OCI-LY1 (cell line): ENCODE measurements around the gene SLC14A1.

Source experiments
- H2AFZ ChIP-seq: fragments of 200-600 bp; sonication (generic), shearing (Covaris generic); 2 replicates; pipeline ENCODE4 v1.6.0; 2014; ENCODE audit warnings: antibody characterized with exemption, mild to moderate bottlenecking, low read length
- H3F3A ChIP-seq: fragments of 200-600 bp; sonication (generic), shearing (Covaris generic); 2 replicates; pipeline ENCODE4 v1.6.0; 2014; ENCODE audit warnings: mild to moderate bottlenecking, antibody characterized with exemption, low read length, moderate library complexity; ENCODE audit not compliant: insufficient read depth
- H3K27ac ChIP-seq: fragments of 200-600 bp; sonication (generic); 2 replicates; pipeline ENCODE4 v1.5.1; 2014; ENCODE audit warnings: low read length, mixed run types, mild to moderate bottlenecking, low read depth; ENCODE audit not compliant: poor library complexity, severe bottlenecking
- H3K27me3 ChIP-seq: fragments of 200-600 bp; sonication (generic); 2 replicates; pipeline ENCODE4 v1.6.0; 2014; ENCODE audit warnings: antibody characterized with exemption, mild to moderate bottlenecking, low read length, moderate library complexity; ENCODE audit not compliant: insufficient read depth
- H3K36me3 ChIP-seq: fragments of 200-600 bp; sonication (generic); 2 replicates; pipeline ENCODE4 v1.6.1; 2014; ENCODE audit warnings: mild to moderate bottlenecking, antibody characterized with exemption, low read length, moderate library complexity, mixed read lengths; ENCODE audit not compliant: insufficient read depth
- H3K4me1 ChIP-seq: fragments of 200-600 bp; sonication (generic); 2 replicates; pipeline ENCODE4 v1.5.1; 2014; ENCODE audit warnings: mild to moderate bottlenecking, low read length, moderate library complexity; ENCODE audit not compliant: insufficient read depth, severe bottlenecking
- H3K4me2 ChIP-seq: fragments of 200-600 bp; sonication (generic), shearing (Covaris generic); 2 replicates; pipeline ENCODE4 v1.6.1; 2014; ENCODE audit warnings: low read length
- H3K4me3 ChIP-seq: fragments of 200-600 bp; sonication (generic); 2 replicates; pipeline ENCODE4 v1.5.1; 2014; ENCODE audit warnings: low read length, low read depth, mild to moderate bottlenecking, mixed read lengths; ENCODE audit not compliant: poor library complexity, severe bottlenecking
- H3K79me2 ChIP-seq: fragments of 200-600 bp; shearing (Covaris generic); 2 replicates; pipeline ENCODE4 v1.6.1; 2016; ENCODE audit warnings: mixed run types, low read length, mixed read lengths; ENCODE audit not compliant: insufficient read depth
- H3K9ac ChIP-seq: fragments of 200-600 bp; sonication (generic), shearing (Covaris generic); 2 replicates; pipeline ENCODE4 v1.6.1; 2014; ENCODE audit warnings: mild to moderate bottlenecking, low read length, mixed read lengths
- H3K9me2 ChIP-seq: fragments of 200-600 bp; sonication (generic), shearing (Covaris generic); 2 replicates; pipeline ENCODE4 v1.6.1; 2014; ENCODE audit warnings: low read depth, mild to moderate bottlenecking, low read length, mixed read lengths
- H3K9me3 ChIP-seq: fragments of 200-600 bp; shearing (Covaris generic); 2 replicates; pipeline ENCODE4 v1.6.1; 2014; ENCODE audit warnings: low read length, mixed read lengths
- H4K20me1 ChIP-seq: fragments of 200-600 bp; sonication (generic), shearing (Covaris generic); 2 replicates; pipeline ENCODE4 v1.6.0; 2016; ENCODE audit warnings: mild to moderate bottlenecking, low read length; ENCODE audit not compliant: insufficient read depth
- EZH2 ChIP-seq: fragments of 200-600 bp; sonication (generic), shearing (Covaris generic); IDR thresholded peaks from 2 replicates; pipeline ENCODE4 v1.8.0; 2017; ENCODE audit warnings: borderline replicate concordance, mixed run types, mild to moderate bottlenecking, antibody characterized with exemption, low read length, moderate library complexity, mixed read lengths
- TF ChIP-seq, protein P1 (sequence below): fragments of 200-600 bp; sonication (generic), shearing (Covaris generic); IDR thresholded peaks from 2 replicates; pipeline ENCODE4 v1.5.1; 2017; ENCODE audit warnings: mild to moderate bottlenecking, antibody characterized with exemption, low read length, moderate library complexity, mixed read lengths

The SLC14A1 gene

DNA sequence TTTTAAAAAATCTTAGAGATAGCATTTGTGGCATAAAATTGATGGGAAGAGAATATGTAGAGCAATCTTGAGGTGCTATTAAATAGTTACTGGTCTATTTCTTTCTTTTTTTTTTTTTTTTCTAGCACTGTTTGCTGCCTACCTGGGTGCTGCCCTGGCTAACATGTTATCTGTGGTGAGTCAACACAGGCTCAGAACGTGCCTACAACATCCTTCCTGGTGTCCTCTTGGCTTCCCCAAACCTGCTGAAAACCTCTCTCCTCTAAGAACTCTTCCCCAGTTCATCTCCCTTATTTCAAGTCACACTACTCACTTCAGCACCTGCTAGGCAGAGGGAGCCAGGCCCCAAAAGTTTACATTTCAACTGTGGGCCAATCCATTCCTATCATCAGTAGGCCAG is 45.1 kb upstream of the SLC14A1 start:
- no peak overlapping the region for H3K27ac ChIP-seq

DNA sequence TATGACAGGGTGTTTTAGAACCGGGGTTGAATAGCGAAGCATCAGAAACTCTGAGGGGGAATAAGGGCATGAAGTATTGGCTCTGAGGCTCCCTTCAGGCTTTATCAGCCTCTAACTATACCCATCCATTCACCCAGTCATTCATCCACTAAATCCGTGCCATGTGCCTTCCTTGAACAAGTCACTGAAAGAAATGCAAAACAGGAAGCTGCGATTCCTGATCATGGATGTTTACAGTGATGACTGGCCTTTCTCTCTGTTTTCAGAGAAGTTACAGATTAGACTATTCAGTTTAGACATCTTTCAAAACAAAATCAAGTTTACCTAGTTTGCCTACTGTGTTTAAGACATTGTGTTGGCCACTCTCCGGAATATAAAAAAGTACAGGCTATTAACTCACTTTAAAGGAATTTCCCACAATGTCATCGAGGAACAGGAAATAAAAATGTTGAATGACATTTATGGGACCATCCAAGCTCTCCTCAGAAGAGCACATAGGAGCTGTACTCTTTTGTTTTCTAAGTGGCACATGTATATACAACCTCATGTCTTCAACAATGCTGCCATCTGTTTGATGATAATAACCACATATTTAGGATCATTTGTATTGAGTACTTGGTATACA is 43.8 kb upstream of the SLC14A1 start:
- TF ChIP-seq, protein P1, sequence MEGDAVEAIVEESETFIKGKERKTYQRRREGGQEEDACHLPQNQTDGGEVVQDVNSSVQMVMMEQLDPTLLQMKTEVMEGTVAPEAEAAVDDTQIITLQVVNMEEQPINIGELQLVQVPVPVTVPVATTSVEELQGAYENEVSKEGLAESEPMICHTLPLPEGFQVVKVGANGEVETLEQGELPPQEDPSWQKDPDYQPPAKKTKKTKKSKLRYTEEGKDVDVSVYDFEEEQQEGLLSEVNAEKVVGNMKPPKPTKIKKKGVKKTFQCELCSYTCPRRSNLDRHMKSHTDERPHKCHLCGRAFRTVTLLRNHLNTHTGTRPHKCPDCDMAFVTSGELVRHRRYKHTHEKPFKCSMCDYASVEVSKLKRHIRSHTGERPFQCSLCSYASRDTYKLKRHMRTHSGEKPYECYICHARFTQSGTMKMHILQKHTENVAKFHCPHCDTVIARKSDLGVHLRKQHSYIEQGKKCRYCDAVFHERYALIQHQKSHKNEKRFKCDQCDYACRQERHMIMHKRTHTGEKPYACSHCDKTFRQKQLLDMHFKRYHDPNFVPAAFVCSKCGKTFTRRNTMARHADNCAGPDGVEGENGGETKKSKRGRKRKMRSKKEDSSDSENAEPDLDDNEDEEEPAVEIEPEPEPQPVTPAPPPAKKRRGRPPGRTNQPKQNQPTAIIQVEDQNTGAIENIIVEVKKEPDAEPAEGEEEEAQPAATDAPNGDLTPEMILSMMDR, result no peak
- no peak for TF ChIP-seq EZH2

More for the DNA sequence above, 45.1 kb upstream of the SLC14A1 start:
- TF ChIP-seq EZH2, result no peak
- TF ChIP-seq, protein P1, result no peak
- no peaks in the 10 kb centered on the region for H3K4me1 ChIP-seq
- H3K4me2 ChIP-seq, result no peak overlapping the region
- no peaks in the 10 kb centered on the region for H3K9me2 ChIP-seq
- H3F3A ChIP-seq, result no peaks in the 10 kb centered on the region
- no peaks in the 10 kb centered on the region for H3K9me3 ChIP-seq
- no peak overlapping the region for H3K9ac ChIP-seq
- no peaks in the 10 kb centered on the region for H3K27me3 ChIP-seq
- no peaks in the 10 kb centered on the region for H4K20me1 ChIP-seq
- H3K4me3 ChIP-seq, result no peak overlapping the region
- H2AFZ ChIP-seq, result no peak overlapping the region
- H3K79me2 ChIP-seq, result no peaks in the 10 kb centered on the region
- no peaks in the 10 kb centered on the region for H3K36me3 ChIP-seq

DNA sequence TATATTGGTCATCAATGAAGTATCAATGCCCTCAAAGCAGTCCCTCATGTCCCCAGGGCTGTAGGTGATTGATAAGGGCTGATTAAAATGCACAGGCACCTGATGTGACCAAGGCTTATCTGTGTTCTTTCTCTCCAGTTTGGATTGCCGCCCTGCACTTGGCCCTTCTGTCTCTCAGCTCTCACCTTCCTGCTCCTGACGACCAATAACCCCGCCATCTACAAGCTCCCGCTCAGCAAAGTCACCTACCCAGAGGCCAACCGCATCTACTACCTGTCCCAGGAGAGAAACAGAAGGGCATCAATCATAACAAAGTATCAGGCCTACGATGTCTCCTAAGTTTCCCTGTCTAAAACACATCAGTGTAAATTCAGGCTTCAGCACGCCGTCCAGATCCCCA is 41.8 kb upstream of the SLC14A1 start:
- H3K36me3 ChIP-seq, result no peaks in the 10 kb centered on the region
- TF ChIP-seq, protein P1, result no peak
- no peak for TF ChIP-seq EZH2
- H3K27ac ChIP-seq, result no peak overlapping the region
- H3K9me2 ChIP-seq, result no peaks in the 10 kb centered on the region
- no peaks in the 10 kb centered on the region for H3F3A ChIP-seq
- H3K79me2 ChIP-seq, result no peaks in the 10 kb centered on the region
- H3K9me3 ChIP-seq, result no peaks in the 10 kb centered on the region
- H3K9ac ChIP-seq, result no peak overlapping the region
- no peaks in the 10 kb centered on the region for H4K20me1 ChIP-seq
- no peak overlapping the region for H3K4me2 ChIP-seq
- peaks cover 15% of the 10 kb centered on the region for H3K4me1 ChIP-seq
- H2AFZ ChIP-seq, result no peak overlapping the region
- no peak overlapping the region for H3K4me3 ChIP-seq
- H3K27me3 ChIP-seq, result no peaks in the 10 kb centered on the region

More for the DNA sequence above, 43.8 kb upstream of the SLC14A1 start:
- H4K20me1 ChIP-seq, result no peaks in the 10 kb centered on the region
- H3K9me2 ChIP-seq, result no peaks in the 10 kb centered on the region
- no peaks in the 10 kb centered on the region for H3K79me2 ChIP-seq
- H3K4me3 ChIP-seq, result no peak overlapping the region
- H3K36me3 ChIP-seq, result no peaks in the 10 kb centered on the region
- no peaks in the 10 kb centered on the region for H3K4me1 ChIP-seq
- H3K4me2 ChIP-seq, result no peak overlapping the region
- no peak overlapping the region for H2AFZ ChIP-seq
- H3F3A ChIP-seq, result no peaks in the 10 kb centered on the region
- H3K9ac ChIP-seq, result no peak overlapping the region
- no peaks in the 10 kb centered on the region for H3K27me3 ChIP-seq
- no peaks in the 10 kb centered on the region for H3K9me3 ChIP-seq
- no peak overlapping the region for H3K27ac ChIP-seq
